Measurements from ENCODE around the gene MAFG. TPM values are rescaled to one million over a fixed set of nuclear protein-coding genes. Genes with fewer than 3 reads are reported as not detected.

The MAFG gene
- total RNA-seq, 1 donor from 2014 or later: 35.8 TPM

DNA sequence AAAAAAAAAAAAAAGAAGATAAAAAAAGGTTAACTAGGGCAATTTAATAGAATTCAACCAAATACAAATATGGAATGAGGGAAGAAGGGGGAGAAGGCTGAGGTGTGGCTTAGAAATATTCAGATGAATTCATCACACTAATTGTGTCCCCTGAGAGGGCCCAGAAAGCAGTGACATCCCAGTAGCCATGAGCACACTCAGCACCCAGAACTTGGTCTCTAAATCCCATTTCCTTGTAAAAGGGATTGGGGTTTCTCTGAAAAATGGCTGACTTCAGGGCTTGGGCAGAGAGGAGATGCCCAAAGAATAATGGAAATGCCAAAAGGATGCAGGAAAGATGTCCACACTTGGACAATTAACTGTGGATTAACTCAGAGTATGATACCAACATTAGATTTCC is 45.9 kb upstream of the MAFG start:
- TF ChIP-seq EZH2 (IDR thresholded peaks at IDR 0.05; ENCODE audit: insufficient read depth, low read length): no peak
- TF ChIP-seq, protein P1, sequence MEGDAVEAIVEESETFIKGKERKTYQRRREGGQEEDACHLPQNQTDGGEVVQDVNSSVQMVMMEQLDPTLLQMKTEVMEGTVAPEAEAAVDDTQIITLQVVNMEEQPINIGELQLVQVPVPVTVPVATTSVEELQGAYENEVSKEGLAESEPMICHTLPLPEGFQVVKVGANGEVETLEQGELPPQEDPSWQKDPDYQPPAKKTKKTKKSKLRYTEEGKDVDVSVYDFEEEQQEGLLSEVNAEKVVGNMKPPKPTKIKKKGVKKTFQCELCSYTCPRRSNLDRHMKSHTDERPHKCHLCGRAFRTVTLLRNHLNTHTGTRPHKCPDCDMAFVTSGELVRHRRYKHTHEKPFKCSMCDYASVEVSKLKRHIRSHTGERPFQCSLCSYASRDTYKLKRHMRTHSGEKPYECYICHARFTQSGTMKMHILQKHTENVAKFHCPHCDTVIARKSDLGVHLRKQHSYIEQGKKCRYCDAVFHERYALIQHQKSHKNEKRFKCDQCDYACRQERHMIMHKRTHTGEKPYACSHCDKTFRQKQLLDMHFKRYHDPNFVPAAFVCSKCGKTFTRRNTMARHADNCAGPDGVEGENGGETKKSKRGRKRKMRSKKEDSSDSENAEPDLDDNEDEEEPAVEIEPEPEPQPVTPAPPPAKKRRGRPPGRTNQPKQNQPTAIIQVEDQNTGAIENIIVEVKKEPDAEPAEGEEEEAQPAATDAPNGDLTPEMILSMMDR (IDR thresholded peaks at IDR 0.05; ENCODE audit: insufficient read depth, low read depth, low read length): no peak
- no peak overlapping the region for H2AFZ ChIP-seq (ENCODE audit: low read depth, low read length)
- no peak overlapping the region for H3K27ac ChIP-seq (ENCODE audit: low read depth, low read length)
- no peak overlapping the region for H3K9ac ChIP-seq (ENCODE audit: low read length)
- peaks cover 7% of the 10 kb centered on the region for H3K4me1 ChIP-seq (ENCODE audit: insufficient read depth, low read length)
- Mint-ChIP-seq H3K36me3 (ENCODE audit: low read depth, unreplicated experiment) (no peaks in the 10 kb centered on the region), H3K9me3 (ENCODE audit: unreplicated experiment) (peaks cover 8% of the 10 kb centered on the region), H3K4me1 (ENCODE audit: low read depth, unreplicated experiment) (no peaks in the 10 kb centered on the region), H3K27me3 (ENCODE audit: low read depth, unreplicated experiment) (peaks cover 4% of the 10 kb centered on the region), H3K4me3 (ENCODE audit: unreplicated experiment) (no peak overlapping the region), H3K27ac (ENCODE audit: unreplicated experiment) (no peak overlapping the region)
- peaks cover 3% of the 10 kb centered on the region for H3K79me2 ChIP-seq (ENCODE audit: insufficient read depth, low read length)
- DNase-seq (ENCODE audit: low read depth): no peak
- no peak overlapping the region for H3K4me2 ChIP-seq (ENCODE audit: low read length)
- H3K4me3 ChIP-seq (ENCODE audit: insufficient read depth, low read depth, low read length): no peak overlapping the region
- H3K27me3 ChIP-seq (ENCODE audit: insufficient read depth, low read length): no peaks in the 10 kb centered on the region
- peaks cover 2% of the 10 kb centered on the region for H3K9me3 ChIP-seq (ENCODE audit: insufficient read depth, low read depth, low read length)
- FAIRE-seq: no peak
- H3K36me3 ChIP-seq (ENCODE audit: insufficient read depth, low read length): no peaks in the 10 kb centered on the region
- H4K20me1 ChIP-seq (ENCODE audit: insufficient read depth, low read length): no peaks in the 10 kb centered on the region

DNA sequence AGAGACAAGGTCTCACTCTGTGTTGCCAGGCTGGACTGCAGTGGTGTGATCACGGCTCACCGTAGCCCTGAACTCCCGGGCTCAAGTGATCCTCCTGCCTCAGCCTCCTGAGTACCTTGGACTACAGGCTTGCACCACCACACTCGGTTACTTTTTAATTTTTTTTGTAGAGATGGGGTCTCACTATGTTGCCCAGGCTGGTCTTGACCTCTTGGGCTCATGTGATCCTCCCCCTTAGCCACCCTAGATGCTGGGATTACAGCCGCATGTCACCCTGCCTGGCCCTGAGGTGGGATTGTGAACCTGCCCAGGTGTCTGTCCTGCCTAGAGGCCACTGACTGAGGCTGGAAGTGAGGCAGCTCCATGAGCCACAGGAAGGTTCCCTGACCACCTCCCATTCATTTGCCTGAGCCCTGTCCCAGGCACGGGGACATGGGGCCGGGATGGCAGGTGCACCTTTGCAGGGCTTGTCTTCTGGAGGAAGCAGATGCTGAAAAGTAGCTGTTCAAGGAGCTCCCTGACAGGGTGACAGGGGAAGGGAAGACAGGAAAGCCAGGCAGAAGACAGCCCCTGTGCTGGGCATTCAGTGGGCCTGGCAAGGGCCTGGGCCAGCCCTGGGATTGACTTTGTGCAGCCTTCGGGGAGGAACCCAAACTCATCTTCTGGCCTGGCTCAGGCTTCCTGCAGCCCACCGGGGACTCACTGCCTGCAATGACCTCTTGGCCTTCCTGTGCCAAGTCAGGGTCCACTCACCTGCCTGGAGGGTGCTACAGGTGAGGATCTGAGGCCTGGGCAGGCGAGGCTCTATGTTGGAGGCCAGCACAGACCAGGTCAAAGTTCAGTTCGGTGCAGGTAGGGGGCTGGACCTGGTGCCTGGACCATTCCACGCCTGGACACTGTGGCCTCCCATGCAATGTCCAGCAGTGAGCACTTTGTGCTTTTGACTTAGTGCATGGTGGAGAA is 41.6 kb upstream of the MAFG start:
- H3K36me3 ChIP-seq (ENCODE audit: insufficient read depth, low read length): no peaks in the 10 kb centered on the region
- H3K4me1 Mint-ChIP-seq (ENCODE audit: low read depth, unreplicated experiment): peaks cover 2% of the 10 kb centered on the region
- DNase-seq (ENCODE audit: low read depth): no peak
- FAIRE-seq: no peak
- no peak overlapping the region for H2AFZ ChIP-seq (ENCODE audit: low read depth, low read length)
- TF ChIP-seq, protein P1 (IDR thresholded peaks at IDR 0.05; ENCODE audit: insufficient read depth, low read depth, low read length): no peak
- TF ChIP-seq EZH2 (IDR thresholded peaks at IDR 0.05; ENCODE audit: insufficient read depth, low read length): no peak
- no peaks in the 10 kb centered on the region for H3K79me2 ChIP-seq (ENCODE audit: insufficient read depth, low read length)
- H3K4me3 Mint-ChIP-seq (ENCODE audit: unreplicated experiment): no peak overlapping the region
- no peak overlapping the region for H3K9ac ChIP-seq (ENCODE audit: low read length)
- H3K4me2 ChIP-seq (ENCODE audit: low read length): no peak overlapping the region
- H3K4me1 ChIP-seq (ENCODE audit: insufficient read depth, low read length): peaks cover 7% of the 10 kb centered on the region
- H3K4me3 ChIP-seq (ENCODE audit: insufficient read depth, low read depth, low read length): no peak overlapping the region
- no peaks in the 10 kb centered on the region for H4K20me1 ChIP-seq (ENCODE audit: insufficient read depth, low read length)
- no peaks in the 10 kb centered on the region for H3K36me3 Mint-ChIP-seq (ENCODE audit: low read depth, unreplicated experiment)
- H3K27me3 ChIP-seq (ENCODE audit: insufficient read depth, low read length): peaks cover 8% of the 10 kb centered on the region
- H3K9me3 Mint-ChIP-seq (ENCODE audit: unreplicated experiment): peaks cover 5% of the 10 kb centered on the region
- H3K27me3 Mint-ChIP-seq (ENCODE audit: low read depth, unreplicated experiment): peaks cover 4% of the 10 kb centered on the region
- H3K27ac ChIP-seq (ENCODE audit: low read depth, low read length): no peak overlapping the region
- peaks cover 2% of the 10 kb centered on the region for H3K9me3 ChIP-seq (ENCODE audit: insufficient read depth, low read depth, low read length)
- H3K27ac Mint-ChIP-seq (ENCODE audit: unreplicated experiment): no peak overlapping the region

DNA sequence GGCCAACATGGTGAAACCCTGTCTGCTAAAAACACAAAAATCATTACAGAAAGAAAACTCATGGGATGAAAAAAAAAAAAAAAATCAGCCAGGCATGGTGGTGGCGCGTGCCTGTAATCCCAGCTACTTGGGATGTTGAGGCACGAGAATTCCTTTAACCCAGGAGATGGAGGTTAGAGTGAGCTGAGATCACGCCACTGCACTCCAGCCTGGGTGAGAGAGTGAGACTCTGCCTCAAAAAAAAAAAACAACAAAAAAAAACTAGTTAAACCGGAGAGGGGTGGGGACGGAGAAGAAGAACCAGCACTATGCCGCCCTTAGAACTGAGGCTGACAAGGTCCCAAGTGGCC is 40.8 kb upstream of the MAFG start:
- Histone ChIP-seq H3K27ac (ENCODE audit: low read depth, low read length) (no peak overlapping the region), H2AFZ (ENCODE audit: low read depth, low read length) (peak overlapping the region; percentile 52), H3K36me3 (ENCODE audit: insufficient read depth, low read length) (no peaks in the 10 kb centered on the region), H3K4me3 (ENCODE audit: insufficient read depth, low read depth, low read length) (no peak overlapping the region), H3K27me3 (ENCODE audit: insufficient read depth, low read length) (peaks cover 15% of the 10 kb centered on the region), H3K4me2 (ENCODE audit: low read length) (peak overlapping the region; percentile 68), H4K20me1 (ENCODE audit: insufficient read depth, low read length) (no peaks in the 10 kb centered on the region), H3K9me3 (ENCODE audit: insufficient read depth, low read depth, low read length) (no peaks in the 10 kb centered on the region), H3K4me1 (ENCODE audit: insufficient read depth, low read length) (peaks cover 7% of the 10 kb centered on the region), H3K79me2 (ENCODE audit: insufficient read depth, low read length) (no peaks in the 10 kb centered on the region), H3K9ac (ENCODE audit: low read length) (no peak overlapping the region)
- Mint-ChIP-seq H3K4me1 (ENCODE audit: low read depth, unreplicated experiment) (peaks cover 2% of the 10 kb centered on the region), H3K4me3 (ENCODE audit: unreplicated experiment) (no peak overlapping the region), H3K9me3 (ENCODE audit: unreplicated experiment) (peaks cover 5% of the 10 kb centered on the region), H3K27me3 (ENCODE audit: low read depth, unreplicated experiment) (peaks cover 8% of the 10 kb centered on the region), H3K36me3 (ENCODE audit: low read depth, unreplicated experiment) (no peaks in the 10 kb centered on the region), H3K27ac (ENCODE audit: unreplicated experiment) (no peak overlapping the region)
- no peak for FAIRE-seq
- no peak for DNase-seq (ENCODE audit: low read depth)
- TF ChIP-seq, protein P1 (IDR thresholded peaks at IDR 0.05; ENCODE audit: insufficient read depth, low read depth, low read length): no peak
- TF ChIP-seq EZH2 (IDR thresholded peaks at IDR 0.05; ENCODE audit: insufficient read depth, low read length): no peak

Measured in astrocyte (in vitro differentiated cells and primary cell).